ENCODE measurements around the gene TMEM150C.

Gene TMEM150C

DNA sequence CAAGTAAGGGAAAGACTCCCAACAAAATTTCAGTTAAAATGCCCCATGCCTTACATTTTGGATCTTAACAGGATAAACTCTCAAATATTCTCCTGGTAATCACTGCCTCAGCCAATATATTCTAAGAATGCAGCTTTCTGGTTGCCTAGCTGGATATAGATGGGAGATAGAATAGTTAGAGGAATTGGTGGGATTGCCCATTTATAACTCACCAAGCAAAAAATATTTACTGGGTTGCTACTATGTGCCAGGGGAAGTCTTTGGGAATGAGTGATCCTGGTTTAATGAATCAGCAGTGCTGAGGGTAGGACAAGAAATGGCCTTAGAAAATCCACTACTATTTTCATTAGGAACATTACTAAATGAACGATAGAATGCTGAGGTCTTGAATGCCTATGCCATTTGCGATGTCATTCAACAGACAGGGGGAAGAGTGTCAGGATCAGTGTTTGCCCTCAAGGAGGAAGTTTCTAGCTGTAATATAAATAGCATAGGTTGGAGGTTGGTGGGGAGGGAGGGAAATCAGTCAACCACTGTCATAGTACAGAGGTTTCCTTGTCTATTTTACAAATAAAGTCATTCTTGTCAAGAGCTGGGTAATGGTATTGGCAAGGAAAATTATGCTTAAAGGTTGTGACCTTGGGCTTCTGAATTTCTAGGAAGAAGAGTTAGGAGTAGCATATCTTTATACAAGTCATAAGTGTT, 67.9 kb downstream of the TMEM150C start:
- Histone ChIP-seq H3K4me3 (no peak overlapping the region), H3K36me3 (no peaks in the 10 kb centered on the region), H3K9me3 (no peaks in the 10 kb centered on the region), H3K27ac (no peak overlapping the region), H3K27me3 (no peaks in the 10 kb centered on the region), H3K4me1 (no peaks in the 10 kb centered on the region)
- TF ChIP-seq, protein P1, sequence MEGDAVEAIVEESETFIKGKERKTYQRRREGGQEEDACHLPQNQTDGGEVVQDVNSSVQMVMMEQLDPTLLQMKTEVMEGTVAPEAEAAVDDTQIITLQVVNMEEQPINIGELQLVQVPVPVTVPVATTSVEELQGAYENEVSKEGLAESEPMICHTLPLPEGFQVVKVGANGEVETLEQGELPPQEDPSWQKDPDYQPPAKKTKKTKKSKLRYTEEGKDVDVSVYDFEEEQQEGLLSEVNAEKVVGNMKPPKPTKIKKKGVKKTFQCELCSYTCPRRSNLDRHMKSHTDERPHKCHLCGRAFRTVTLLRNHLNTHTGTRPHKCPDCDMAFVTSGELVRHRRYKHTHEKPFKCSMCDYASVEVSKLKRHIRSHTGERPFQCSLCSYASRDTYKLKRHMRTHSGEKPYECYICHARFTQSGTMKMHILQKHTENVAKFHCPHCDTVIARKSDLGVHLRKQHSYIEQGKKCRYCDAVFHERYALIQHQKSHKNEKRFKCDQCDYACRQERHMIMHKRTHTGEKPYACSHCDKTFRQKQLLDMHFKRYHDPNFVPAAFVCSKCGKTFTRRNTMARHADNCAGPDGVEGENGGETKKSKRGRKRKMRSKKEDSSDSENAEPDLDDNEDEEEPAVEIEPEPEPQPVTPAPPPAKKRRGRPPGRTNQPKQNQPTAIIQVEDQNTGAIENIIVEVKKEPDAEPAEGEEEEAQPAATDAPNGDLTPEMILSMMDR (IDR thresholded peaks at IDR 0.05) = no peak
- no peak for DNase-seq
- intact Hi-C loops (cut with DNase I; ENCODE audit: low total_unique reads) = no loop called here

DNA sequence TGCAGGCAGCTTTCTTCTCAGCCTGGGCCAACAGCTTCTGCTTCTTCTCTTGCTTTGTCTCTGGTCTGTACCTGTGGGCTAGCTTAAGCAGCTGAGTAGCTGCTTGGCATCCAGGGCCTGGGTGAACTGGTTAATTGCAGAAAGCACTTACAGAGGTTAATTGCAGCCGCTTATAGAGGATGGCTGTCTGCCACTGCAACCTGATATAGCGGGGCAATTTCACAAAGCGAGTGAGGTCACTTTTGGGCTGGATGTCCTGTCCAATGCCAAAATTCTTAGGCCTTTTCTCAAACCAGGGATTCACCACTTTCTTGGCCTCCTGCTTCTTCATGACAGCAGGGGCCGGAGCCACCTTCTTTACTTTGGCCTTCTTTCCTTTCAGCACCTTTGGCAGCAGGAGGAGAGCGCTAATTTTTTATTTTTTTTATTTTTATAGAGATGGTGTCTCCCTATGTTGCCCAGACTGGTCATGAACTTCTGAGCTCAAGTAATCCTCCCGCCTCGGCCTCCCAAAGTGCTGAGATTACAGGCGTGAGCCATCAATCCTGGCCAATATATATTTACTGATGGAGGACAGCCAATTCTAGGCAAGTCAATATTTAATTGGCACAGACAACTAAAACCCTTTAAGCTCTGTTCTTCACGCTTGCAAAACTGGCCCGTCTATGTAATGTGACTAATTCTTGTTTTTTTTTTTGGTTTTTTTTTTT, 70.4 kb downstream of the TMEM150C start:
- Histone ChIP-seq H3K27ac (no peak overlapping the region), H3K36me3 (no peaks in the 10 kb centered on the region), H3K9me3 (no peaks in the 10 kb centered on the region), H3K27me3 (no peaks in the 10 kb centered on the region), H3K4me3 (no peak overlapping the region), H3K4me1 (no peaks in the 10 kb centered on the region)
- TF ChIP-seq, protein P1 (IDR thresholded peaks at IDR 0.05) = no peak
- intact Hi-C loops (cut with DNase I; ENCODE audit: low total_unique reads) = no loop called here
- no peak for DNase-seq

DNA sequence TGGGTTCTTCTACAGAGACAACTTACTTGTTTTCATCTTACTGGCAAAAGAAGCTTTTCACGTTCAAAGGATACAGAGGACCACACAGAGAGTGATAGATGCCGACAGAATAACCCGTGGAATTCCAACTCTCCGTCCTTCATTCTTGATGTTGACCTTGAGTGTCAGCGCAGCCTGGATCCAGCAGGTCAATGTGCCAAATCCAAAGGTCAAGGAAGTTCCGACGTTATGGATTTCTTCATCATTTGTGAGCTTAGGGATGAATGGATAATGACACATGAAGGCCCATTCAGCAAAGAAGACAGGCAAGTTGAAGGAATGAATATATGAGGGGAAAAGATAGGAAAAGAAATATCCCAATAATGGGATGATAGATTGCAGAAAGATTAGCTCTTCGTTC, 71.8 kb downstream of the TMEM150C start:
- Histone ChIP-seq H3K9me3 (no peaks in the 10 kb centered on the region), H3K4me1 (no peaks in the 10 kb centered on the region), H3K4me3 (no peak overlapping the region), H3K27me3 (no peaks in the 10 kb centered on the region), H3K27ac (no peak overlapping the region), H3K36me3 (no peaks in the 10 kb centered on the region)
- intact Hi-C loops (cut with DNase I; ENCODE audit: low total_unique reads) = no loop called here
- no peak for DNase-seq
- TF ChIP-seq, protein P1 (IDR thresholded peaks at IDR 0.05) = no peak

DNA sequence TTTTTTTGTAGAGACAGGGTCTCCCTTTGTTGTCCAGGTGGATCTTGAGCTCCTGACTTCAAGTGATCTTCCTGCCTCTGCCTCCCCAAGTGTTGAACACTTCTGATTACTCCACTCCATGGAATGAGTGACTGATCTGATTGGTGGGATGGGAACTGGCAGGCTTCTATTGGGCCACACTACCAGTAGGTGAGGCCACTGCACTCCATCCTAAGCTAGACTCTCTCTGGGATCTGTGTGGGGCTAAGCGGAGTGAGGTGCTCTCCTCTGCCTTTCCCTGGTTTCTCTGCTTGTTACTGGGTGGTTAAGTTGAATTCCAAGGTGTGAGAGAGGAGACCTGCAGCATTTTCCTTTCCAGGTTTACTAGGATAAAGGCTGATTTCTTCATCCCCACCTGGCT, 72.7 kb downstream of the TMEM150C start:
- no peaks in the 10 kb centered on the region for H3K27me3 ChIP-seq
- no peak overlapping the region for H3K27ac ChIP-seq
- DNase-seq = no peak
- no peak overlapping the region for H3K4me3 ChIP-seq
- TF ChIP-seq, protein P1 (IDR thresholded peaks at IDR 0.05) = no peak
- no peaks in the 10 kb centered on the region for H3K9me3 ChIP-seq
- no peaks in the 10 kb centered on the region for H3K36me3 ChIP-seq
- no peaks in the 10 kb centered on the region for H3K4me1 ChIP-seq
- intact Hi-C loops (cut with DNase I; ENCODE audit: low total_unique reads) = no loop called here

DNA sequence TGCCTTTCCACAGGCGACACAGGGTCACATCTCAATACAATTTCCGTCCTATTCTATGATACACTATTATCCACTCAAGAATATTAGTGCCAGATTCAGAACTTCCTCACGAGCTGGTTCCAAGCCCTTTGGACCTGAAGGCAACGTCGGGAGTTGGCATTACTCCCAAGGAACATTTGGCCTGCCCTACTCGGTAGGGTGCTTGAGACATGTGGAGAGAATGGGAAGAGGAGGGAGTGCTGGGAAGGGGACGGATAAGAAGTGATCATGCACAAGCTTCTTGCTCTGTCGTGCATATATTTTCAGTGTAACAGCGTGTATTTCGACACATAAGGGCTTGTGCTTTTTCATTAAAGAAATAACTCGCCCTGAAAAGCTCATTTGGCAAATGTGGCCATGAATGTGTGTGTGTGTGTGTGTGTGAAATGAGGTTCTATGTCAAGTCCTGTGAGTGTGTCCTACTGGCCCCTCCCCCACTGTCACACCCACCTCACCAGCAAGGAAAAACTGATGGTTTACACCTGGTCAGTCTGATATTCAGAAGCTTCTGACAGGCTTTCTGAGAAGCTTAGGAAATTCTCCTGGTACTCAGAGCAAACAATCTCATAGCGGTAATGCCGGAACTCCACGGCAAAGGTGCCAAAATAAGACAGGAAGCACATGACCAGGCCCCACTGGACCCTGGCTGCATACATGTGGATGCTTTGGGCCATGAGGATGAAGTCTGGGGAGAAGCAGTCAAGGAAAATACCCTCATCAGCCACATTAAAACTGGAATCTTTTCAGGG, 76.6 kb downstream of the TMEM150C start:
- Histone ChIP-seq H3K4me1 (no peaks in the 10 kb centered on the region), H3K4me3 (no peak overlapping the region), H3K36me3 (no peaks in the 10 kb centered on the region), H3K9me3 (no peaks in the 10 kb centered on the region), H3K27ac (no peak overlapping the region), H3K27me3 (no peaks in the 10 kb centered on the region)
- DNase-seq = no peak
- intact Hi-C loops (cut with DNase I; ENCODE audit: low total_unique reads) = no loop called here
- TF ChIP-seq, protein P1 (IDR thresholded peaks at IDR 0.05) = no peak
